Brain microvascular endothelial cell (primary cell): ENCODE data around the gene NXN.
A peak's percentile ranks its signal among the peaks of the same experiment; 100 is the strongest.

Experiments
- DNase-seq: peaks from one replicate; pipeline ENCODE4 v3.0.0-alpha.2; 2020
- H3K27ac ChIP-seq: fragments of 250-450 bp; sonication (Bioruptor Pico); 2 replicates; pipeline ENCODE4 v1.5.1; 2020; ENCODE audit warnings: mild to moderate bottlenecking, moderate library complexity
- H3K27me3 ChIP-seq: fragments of 250-450 bp; sonication (Bioruptor Pico); replicated peaks from 2 replicates; pipeline ENCODE4 v1.5.1; 2020; ENCODE audit warnings: mild to moderate bottlenecking
- H3K36me3 ChIP-seq: fragments of 250-450 bp; sonication (Bioruptor Pico); replicated peaks from 2 replicates; pipeline ENCODE4 v1.5.1; 2020; ENCODE audit warnings: mild to moderate bottlenecking
- H3K4me3 ChIP-seq: 2 replicates; pipeline ENCODE4 v1.5.1; 2011; ENCODE audit warnings: low read depth, mild to moderate bottlenecking, control low read depth, low read length, moderate library complexity
- CTCF ChIP-seq: IDR thresholded peaks from 2 replicates; pipeline ENCODE4 v1.5.1; 2011; ENCODE audit warnings: low read depth, mild to moderate bottlenecking, moderate library complexity, low read length, control low read depth, inconsistent platforms; ENCODE audit errors: missing control alignments
- in situ Hi-C: cut with HindIII; loops from 2 replicates; pipeline ENCODE4 v1.10.0; 2017; ENCODE audit warnings: low sequenced_read_pairs, low pct_ligation_motif_present

Gene NXN

GRCh38 chr17:887551-888209 is 91.9 kb downstream of the NXN start:
- no peak for DNase-seq
- Histone ChIP-seq H3K27me3 (no peaks in the 10 kb centered on the region), H3K4me3 (no peak overlapping the region), H3K27ac (no peak overlapping the region), H3K36me3 (no peaks in the 10 kb centered on the region)
- no peak for TF ChIP-seq CTCF
- in situ Hi-C loops: no loop called here

DNA sequence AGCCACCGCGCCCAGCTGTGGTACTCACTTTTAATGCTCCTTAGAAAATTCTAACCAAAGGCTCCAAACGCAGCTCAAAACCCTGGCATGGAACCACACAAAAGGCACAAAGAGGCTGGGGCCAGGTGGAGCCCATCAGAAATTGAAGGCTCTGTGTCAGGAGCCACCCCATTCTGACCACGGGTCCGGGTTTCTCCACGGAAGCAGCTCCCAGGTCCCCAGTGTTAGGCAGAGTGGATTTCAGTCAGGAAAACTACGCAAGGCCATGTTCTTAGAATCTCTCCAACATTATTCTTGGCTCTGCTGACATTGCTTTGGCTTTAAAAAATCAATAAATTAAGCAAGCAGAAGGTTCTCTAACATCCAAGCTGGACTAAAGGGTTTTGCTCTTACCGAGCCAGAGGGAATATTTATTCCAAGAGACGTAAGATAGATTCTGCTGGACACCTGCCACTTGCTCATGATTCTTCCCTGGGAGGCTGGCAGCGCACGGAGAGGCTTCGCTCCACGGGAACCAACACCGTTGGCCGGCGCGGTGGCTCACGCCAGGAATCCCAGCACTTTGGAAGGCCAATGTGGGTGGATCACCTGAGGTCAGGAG is 93.5 kb downstream of the NXN start:
- no peak for TF ChIP-seq CTCF
- H3K27ac ChIP-seq: no peak overlapping the region
- in situ Hi-C loops: no loop called here

DNA sequence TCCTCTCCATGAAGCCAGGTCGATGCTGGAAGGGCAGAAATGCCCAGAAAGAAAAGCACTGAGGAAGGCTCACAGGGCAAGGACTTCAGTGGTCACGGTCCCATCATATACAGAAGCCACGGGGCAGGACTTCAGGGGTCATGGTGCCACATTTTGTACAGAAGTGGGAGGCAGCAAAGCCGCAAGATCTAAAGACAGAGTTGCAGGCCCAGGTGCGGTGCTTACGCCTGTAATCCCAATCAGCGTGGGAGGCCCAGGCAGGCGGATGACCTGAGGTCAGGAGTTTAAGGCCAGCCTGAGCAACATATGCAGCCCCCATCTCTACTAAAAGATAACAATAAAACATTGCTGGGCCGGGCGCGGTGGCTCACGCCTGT is 96.0 kb downstream of the NXN start:
- TF ChIP-seq CTCF: no peak
- no peaks in the 10 kb centered on the region for H3K27me3 ChIP-seq
- no peak for DNase-seq
- no peak overlapping the region for H3K27ac ChIP-seq
- H3K4me3 ChIP-seq: no peak overlapping the region
- in situ Hi-C loops: no loop called here
- no peaks in the 10 kb centered on the region for H3K36me3 ChIP-seq

More for the DNA sequence above, 93.5 kb downstream of the NXN start:
- H3K27me3 ChIP-seq: no peaks in the 10 kb centered on the region
- H3K36me3 ChIP-seq: no peaks in the 10 kb centered on the region
- DNase-seq: no peak
- H3K4me3 ChIP-seq: no peak overlapping the region

- H3K27ac ChIP-seq: no peak overlapping the region
- H3K36me3 ChIP-seq: no peaks in the 10 kb centered on the region
- H3K4me3 ChIP-seq: no peak overlapping the region
- no peak for TF ChIP-seq CTCF
- in situ Hi-C loops: no loop called here
- H3K27me3 ChIP-seq: no peaks in the 10 kb centered on the region
- DNase-seq: peak; percentile 16
Observed at GRCh38 chr17:882827-883585, 96.6 kb downstream of the NXN start.

- TF ChIP-seq CTCF: no peak
- no peaks in the 10 kb centered on the region for H3K27me3 ChIP-seq
- H3K27ac ChIP-seq: no peak overlapping the region
- H3K36me3 ChIP-seq: no peaks in the 10 kb centered on the region
- no peak overlapping the region for H3K4me3 ChIP-seq
- no peak for DNase-seq
- in situ Hi-C loops: no loop called here
Observed at GRCh38 chr17:881778-882177, 97.8 kb downstream of the NXN start.
